Midbrain (tissue), 1 donor: Measurements from ENCODE around the gene XRCC5.

Experiments
- DNase-seq: peaks from one replicate; lab custom pipeline; 2025; lab: John Stamatoyannopoulos, UW

Gene XRCC5

GRCh38 chr2:216232721-216233120, 123.6 kb downstream of the XRCC5 start:
- no peak for DNase-seq

GRCh38 chr2:216233281-216233995, 124.3 kb downstream of the XRCC5 start:
- no peak for DNase-seq

GRCh38 chr2:216234106-216234505, 125.0 kb downstream of the XRCC5 start:
- no peak for DNase-seq

GRCh38 chr2:216235462-216235861, 126.3 kb downstream of the XRCC5 start:
- DNase-seq = no peak

- no peak for DNase-seq
Observed at GRCh38 chr2:216235896-216236295, 126.7 kb downstream of the XRCC5 start.

- no peak for DNase-seq
Observed at GRCh38 chr2:216236486-216236885, 127.3 kb downstream of the XRCC5 start.

- no peak for DNase-seq
Observed at GRCh38 chr2:216242365-216242764, 133.2 kb downstream of the XRCC5 start.

GRCh38 chr2:216243026-216243425, 133.9 kb downstream of the XRCC5 start:
- DNase-seq = no peak

GRCh38 chr2:216245391-216245975, 136.3 kb downstream of the XRCC5 start:
- no peak for DNase-seq

- DNase-seq = no peak
Observed at GRCh38 chr2:216246766-216247165, 137.6 kb downstream of the XRCC5 start.
